ENCODE data around the gene C3orf33.
"Not testable (repeated sequence)": the region's sequence is repeated elsewhere in the genome, so short reads cannot be mapped to it uniquely, and the experiment has no call there.

The C3orf33 gene, protein sequence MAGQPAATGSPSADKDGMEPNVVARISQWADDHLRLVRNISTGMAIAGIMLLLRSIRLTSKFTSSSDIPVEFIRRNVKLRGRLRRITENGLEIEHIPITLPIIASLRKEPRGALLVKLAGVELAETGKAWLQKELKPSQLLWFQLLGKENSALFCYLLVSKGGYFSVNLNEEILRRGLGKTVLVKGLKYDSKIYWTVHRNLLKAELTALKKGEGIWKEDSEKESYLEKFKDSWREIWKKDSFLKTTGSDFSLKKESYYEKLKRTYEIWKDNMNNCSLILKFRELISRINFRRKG

DNA sequence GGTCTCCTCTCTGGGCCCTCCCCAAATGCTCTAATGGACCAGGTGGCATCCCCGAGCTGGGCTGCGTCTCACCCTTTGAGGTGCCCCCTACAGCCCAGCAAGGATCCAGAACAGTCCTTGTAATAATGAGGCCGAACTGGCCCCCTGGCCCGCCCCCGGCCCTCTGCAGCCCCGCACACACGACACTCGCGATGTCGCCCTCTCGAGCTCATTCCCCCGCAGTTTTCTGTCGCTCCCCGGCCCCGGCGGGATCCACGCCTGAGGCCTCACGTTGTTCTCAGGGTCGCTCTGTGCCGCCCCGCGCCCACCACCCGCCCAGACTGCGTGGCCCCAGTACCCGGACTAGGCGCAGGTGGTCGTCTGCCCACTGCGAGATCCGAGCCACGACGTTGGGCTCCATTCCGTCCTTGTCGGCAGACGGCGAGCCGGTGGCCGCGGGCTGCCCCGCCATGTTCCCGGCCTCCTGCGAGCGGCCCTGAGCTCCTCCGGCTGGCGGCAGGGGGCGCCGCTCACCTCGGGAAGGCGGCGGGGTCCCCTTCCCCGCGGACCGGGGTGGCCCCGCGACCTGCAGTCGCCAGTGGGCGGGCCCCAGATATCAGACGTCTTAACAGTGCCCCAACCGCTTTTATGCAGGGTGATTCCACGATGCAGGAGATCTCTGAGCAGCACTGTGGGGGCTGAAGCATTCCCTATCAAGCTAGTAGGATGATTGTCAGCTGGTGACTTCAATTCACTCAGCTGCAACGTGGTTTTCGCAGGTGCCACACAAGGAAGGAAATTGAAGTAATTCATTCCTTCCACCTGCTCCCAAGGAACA lies at the start of gene C3orf33:
Gene C3orf33, minus strand, starts transcription at position 477 of the 817 bp plus-strand sequence. Its CDS starts 26 bp downstream, at position 451.
- peak; percentile 19 for DNase-seq

DNA sequence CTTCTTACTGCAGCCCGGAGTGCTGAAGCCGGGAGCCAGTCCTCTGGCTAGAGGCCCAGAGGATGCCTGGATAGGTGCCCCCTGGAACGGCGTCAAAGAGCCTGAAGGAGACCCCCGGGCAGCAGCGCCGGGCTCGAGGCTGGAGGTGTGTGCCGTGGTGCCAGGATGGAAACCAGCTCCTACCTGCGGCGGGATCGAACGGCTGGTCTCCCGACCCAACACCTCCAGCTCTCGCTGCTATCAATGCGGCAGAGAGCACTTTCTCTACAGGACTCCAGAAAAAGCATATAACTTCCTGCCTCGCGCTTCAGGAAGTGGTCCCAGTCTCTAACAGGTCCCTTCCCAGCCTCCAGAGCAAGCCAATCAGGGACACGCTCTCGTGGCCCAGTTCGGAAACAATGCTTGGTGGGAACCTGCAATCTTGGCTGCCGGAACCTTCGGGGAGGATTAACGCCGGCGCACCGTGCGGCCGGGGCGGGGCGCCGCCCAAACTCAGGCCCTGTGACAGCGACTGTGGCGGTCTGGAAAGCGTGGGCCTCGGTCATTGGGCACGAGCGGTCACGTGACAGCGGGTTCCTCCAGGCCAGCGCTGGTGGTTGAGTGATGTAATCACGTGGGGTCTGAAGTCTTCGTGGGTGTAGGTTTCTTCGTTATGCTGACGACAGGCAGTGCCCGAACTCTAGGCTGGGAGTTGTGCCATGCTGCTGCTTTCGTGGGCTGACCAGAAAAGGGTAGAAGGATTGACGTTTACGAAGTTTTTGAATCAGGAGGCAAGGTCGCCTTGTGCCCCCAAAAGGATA lies 48.3 kb upstream of the C3orf33 start, which contains the start of gene SLC33A1:
Gene SLC33A1, minus strand, starts transcription at position 287 of the 800 bp plus-strand sequence. CDS start 430 bp downstream, outside the sequence.
- peak; percentile 98 for DNase-seq

DNA sequence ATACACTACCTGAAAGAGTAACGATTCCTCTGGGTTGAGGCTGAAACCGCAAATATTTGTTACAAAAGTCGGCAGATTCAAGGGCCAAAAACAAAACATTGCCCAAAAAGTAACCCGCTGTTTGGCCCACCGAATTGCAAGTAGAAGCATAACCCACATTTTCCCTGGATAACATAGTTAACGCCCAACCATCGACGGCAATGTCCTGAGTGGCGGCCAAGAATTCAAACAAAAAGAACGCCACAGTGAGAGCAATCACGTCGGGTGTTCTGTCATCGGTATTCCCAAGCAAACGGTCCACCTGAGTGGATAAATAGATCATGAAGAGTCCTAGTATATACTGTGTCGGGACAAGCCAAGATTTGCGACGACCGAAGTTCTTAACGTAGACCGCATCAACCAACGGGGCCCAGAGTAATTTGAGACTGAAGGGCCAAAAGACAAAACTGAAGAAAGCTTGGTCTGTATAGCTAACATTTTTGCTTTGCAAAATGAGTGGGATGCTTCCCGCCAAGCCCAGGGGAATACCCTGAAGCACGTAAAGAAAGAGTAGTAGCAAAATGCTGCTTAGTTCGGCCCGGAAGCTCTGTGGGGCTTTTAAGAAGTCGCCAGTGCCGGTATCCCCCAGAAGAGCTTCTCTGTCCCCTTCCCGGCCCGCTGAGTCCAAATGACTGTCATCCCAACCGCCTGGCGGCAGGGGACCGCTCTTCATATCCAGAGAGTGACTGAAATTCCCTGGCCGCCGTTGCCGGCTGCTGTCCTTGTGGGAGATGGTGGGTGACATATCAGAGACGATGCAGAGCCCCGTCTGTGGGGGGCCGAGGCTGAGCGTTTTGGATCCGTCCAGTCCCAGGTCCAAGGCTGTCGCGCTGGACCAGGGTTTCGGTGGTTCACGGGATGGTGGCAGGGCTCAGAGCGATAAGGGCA lies 47.4 kb upstream of the C3orf33 start:
- no peak for DNase-seq

DNA sequence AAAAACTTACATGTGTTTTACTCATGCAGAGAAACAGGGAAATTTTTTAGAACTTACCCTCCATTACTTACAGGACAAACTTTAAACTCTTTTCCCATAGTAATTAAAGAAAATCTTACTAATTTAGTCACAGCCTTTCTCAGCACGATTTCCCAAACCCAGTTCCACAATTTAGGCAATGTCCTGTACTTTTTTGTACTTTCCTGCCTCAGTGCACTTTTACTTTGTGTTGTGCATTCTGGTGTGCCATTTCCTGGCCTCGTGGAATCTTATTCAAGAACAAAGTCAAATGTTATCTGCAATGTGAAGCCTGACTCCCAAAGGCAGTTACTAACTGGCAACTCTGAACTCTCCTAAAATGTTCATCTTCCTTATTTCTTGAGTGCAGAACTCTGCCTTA lies 46.3 kb upstream of the C3orf33 start:
- DNase-seq = no peak

DNA sequence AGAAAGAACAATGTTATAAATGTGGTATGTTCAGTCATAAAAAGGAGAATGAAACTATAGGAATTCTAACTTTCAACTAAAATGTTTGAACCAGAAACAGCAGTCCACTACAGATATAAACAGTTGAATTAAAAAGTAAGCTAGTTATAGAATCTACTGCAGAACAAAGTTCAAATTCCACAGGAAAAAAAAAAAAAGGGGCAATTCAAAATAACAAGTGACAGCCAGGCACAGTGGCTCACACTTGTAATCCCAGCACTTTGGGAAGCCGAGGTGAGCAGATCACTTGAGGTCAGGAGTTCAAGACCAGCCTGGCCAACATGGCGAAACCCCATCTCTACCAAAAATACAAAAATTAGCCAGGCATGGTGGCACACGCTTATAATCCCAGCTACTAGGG lies 43.3 kb upstream of the C3orf33 start:
- not testable (repeated sequence) for DNase-seq

DNA sequence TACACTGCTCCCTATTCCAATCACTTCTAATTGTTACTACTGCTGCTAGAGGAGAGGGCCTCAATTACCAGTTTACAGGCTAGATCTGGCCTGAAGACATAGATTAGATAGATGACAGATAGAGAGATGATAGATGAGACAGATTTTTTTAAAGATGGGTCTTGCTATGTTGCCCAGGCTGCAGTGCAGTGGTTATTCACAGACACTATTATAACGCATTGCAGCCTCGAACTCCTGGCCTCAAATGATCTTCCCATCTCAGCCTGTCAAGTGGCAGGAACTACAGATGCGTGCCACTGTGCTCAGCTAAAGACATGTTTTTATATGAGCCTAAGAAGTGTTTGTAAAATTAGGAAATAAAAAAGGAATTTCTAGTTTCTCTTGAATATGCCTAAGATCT lies 41.9 kb upstream of the C3orf33 start:
- DNase-seq = no peak

DNA sequence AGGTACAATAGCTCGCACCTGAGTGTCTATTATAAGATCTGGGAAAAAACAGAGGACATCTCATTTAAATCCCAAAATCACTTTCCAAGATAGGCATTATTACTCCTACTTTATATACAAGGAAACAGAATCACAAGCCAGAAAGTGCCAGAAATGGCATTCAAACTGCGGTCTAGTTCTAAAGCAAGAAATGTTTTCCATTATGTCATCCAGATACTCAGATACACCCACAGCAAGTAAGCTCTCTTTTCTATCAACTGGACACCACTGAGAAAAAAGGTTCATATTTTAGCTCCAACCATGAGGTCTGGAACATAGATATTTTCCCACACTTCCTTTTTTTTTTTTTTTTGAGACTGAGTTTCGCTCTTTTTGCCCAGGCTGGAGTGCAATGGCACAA lies 40.0 kb upstream of the C3orf33 start:
- no peak for DNase-seq

DNA sequence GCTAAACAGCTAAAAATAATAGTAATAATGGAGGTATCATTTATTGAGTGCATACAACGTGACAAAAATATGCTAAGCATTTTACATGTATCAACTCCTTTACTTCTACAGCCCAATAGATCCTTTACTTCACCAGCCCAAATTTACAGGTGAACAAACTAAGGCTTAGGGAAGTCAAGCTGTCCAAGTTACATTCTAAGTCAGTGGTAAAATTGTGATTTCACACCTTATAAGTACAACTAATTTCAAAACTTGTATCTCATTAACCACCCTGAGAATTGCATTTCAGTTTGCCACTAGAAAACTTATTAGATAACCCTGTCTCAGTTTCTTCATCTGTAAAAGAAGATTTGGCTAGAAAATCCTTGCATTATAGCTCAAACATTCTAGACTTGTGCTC lies 37.5 kb upstream of the C3orf33 start:
- no peak for DNase-seq

DNA sequence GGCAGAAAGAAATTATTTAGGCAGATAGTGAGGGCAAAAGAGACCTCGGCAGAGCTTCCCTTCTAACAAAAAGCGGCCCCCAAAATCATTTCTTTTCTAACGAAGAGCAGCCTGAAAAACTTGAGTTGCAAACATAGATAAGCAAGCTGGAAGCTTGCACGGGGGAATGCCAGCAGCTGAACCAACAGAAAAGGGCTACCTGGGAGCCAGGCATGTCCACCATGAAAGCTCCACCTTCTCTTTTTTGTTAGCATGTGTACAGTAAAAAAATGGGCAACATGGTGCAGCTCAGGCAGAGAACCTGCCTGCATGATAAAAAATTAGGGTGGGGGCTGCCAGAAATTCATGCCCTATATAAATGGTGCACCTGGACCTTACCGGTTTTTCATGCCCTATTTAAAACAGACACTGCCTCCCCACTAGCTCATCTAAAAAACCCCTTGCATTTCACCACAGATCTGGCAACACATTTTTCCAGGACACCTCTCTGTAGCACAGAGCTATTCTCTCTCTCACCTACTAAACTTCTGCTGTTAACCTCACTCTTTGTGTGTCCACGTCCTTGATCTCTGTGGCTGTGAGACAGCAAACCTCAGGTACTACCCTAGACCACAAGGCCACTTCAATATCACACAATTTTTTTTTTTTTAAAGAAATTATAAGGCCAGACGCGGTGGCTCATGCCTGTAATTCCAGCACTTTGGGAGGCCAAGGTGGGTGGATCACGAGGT lies 29.4 kb upstream of the C3orf33 start:
- DNase-seq = no peak

DNA sequence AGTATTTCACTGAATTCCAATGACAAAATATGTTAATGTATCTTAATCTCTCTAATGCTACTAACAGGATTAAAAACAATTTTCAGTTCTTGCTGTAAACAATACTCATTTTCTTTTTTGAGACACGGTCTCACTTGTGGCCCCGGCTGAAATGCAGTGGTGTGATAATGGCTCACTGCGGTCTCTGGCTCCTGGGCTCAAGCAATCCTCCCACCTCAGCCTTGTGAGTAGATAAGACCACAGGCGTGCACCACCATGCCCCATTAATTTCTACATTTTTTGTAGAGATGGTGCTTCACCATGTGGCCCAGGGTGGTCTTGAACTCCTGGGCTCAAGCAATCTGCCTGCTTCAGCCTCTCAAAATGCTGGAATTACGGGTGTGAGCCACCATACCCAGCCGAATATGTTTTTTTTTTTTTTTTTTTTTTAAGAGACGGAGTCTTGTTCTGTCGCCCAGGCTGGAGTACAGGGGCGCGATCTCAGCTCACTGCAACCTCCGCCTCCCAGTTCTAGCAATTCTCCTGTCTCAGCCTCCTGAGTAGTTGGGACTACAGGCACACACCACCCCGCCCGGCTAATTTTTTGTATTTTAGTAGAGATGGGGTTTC lies 22.5 kb upstream of the C3orf33 start:
- not testable (repeated sequence) for DNase-seq

DNA sequence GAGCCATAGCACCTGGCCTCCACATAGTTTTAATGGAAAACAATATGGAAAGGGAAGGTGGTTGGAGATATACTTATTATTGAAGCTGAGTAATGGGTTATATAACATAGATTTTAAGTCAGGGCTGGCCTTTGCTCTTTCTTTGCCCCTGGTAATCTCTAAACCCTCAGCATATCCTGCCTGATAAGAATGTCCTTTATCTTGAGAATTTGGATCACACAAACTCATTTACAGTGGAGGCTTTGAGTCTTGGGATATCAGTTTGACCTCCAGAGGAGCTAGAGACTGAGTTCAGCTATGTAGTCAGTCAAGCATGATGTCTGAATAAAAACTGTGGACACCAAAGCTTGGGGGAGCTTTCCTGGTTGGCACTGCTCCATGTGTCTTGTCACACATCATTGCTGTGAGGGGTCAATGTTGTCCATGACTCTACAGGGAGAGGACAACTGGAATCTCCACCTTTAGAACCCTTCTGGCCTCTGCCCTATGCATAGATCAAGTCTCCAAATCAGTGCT lies 9.0 kb upstream of the C3orf33 start:
- DNase-seq = no peak

DNA sequence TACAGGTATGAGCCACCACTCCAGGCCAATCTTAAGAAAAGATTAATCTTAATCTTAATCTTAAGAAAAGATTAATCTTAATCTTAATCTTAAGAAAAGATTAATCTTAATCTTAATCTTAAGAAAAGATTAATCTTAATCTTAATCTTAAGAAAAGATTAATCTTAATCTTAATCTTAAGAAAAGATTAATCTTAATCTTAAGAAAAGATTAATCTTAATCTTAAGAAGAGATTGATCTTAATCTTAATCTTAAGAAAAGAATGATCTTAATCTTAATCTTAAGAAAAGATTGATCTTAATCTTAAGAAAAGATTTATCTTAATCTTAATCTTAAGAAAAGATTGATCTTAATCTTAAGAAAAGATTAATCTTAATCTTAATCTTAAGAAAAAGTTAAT lies 7.1 kb upstream of the C3orf33 start:
- not testable (repeated sequence) for DNase-seq

DNA sequence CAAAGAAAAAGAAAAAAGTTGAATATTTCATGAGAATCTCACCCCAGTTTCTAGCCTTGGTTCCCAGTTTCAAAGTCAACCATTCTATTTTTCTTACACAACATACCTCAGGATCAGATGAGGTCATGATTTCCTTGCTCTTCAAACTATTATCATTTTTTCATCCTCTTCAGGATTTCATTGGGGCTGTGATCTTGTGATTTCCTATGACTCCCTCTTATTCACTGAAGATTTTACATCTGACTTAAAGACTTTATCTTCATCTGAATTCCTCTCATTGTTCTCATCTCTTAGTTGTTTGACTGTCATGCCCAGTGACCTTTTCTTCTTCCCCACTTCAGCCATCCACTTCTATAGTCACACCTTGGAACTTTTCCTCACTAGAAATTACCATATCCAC lies 3.1 kb upstream of the C3orf33 start:
- DNase-seq = no peak

DNA sequence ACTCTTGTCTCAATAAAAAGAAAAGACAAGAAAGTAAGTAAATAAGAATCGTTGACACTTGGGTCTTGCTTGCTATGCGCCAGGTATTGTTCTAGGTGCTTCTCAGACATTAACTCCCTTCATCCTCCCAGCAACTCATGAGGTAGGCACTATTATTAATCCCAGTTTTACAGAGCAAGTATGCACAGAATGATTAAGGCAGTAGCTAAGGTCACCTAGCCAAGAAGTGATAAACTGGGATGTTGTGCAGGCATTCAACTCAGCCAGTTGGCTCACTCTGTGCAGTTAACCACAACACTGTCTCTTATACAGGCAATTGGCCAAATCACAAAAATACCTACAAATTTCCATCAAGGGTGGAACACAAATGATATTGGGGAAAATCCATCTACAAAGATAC lies 1.7 kb upstream of the C3orf33 start:
- no peak for DNase-seq

DNA sequence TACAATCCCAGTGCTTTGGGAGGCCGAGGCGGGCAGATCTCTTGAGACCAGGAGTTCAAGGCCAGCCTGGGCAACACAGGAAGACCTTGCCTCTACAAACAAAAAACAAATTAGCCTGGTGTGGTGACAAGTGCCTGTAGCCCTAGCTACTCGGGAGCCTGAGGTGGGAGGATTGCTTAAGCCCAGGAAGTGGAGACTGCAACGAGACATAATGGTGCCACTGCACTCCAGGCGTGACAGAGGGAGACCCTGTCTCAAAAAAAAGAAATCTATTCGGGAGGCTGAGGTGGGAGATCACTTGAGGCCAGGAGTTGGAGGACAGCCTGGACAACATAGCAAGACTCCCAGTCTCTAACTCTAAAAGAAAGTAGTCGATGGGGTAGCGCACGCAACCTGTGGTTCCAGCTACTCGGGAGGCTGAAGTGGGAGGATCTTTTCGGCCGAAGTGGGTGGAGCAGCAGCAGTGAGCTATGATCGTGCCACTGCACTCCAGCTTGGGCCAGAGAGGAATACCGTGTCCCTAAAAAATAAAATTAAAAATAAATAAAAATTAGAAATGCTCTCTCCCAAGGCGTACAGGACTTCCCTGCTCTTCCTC lies 775 bp downstream of the C3orf33 start:
- no peak for DNase-seq

DNA sequence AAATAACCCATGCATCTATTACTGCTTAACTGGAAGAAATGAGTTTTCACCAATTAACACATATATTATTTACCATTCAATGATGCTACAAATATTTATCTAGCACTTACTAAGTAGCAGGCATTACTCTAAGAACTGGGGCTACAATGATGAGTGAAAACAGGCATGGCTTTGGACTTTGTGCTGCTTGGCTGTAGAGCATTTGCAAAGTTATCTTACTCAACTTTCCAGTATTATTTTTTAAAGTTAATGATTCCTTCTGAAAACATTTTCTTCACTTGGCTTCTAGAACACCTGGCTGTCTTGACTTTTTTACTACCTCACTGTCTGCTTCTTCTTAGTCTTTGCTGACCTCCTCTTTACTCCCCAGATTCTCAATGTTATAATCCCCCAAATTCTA lies 1.8 kb downstream of the C3orf33 start:
- DNase-seq = no peak

DNA sequence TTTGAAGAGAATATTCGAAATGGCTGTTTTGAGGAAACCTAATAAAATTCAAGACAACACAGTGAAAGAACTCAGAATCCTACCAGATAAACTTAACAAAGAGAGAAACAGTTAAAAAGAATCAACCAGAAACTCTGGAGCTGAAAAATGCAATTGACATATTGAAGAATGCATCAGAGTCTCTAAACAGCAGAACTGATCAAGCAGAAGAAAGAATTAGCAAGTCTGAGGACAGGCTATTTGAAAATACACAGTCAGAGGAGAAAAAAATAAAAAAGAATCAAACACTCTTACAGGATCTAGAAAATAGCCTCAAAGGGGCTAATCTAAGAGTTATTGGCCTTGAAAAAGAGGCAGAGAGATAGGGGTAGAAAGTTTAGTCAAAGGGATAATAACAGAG lies 13.5 kb downstream of the C3orf33 start:
- no peak for DNase-seq

DNA sequence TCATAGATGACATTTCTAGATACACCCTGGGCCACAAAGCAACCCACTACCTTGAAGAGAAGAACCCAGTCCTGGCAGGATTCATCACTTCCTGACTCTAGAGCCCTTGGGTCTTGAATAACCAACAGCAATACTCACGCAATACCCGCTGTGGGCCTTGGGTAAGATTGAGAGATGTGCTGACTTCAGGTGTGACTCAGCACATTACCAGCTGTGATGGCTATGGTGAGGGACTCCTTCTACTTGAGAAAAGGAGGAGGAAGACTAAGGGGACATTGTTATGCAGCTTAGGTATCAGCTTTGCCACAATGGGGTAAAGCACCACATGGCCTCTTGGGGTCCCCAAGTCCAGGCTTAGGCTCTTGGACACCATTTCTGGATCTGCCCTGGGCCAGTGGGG lies 14.9 kb downstream of the C3orf33 start:
- DNase-seq = no peak

DNA sequence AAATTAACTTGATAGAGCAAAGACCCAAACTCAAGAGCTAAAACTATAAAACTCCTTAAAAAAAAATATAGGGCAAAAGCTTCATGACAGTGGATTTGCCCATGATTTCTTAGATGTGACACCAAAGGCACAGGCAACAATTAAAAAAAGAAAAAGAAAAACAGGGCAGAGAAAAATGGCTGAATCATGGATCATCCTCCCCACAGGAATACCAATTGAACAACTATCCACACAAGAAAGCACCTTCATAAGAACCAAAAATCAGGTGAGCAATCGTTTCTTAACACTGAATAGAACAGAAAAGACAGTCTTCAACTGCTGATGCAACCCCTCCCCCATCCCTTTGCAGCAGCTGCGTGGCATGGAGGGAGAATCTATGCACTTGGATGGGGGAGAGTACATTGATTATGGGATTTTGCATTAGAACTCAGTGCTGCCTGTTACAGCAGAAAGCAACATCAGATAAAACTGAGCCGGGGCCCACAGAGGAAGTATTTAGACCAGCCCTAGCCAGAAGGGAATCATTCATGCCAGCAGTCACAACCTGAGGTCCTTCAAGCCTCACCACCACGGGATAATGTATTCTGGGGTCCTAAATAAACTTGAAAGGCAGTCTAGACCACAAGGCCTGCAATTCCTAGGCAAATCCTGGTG lies 15.7 kb downstream of the C3orf33 start:
- DNase-seq = no peak
